GM12801 (cell line): ENCODE measurements around the gene MAP2K5.

Experiments
- CTCF ChIP-seq: IDR thresholded peaks from one replicate; pipeline ENCODE4 v1.5.1; 2011; ENCODE audit warnings: control low read depth; ENCODE audit not compliant: insufficient read length; ENCODE audit errors: extremely low read depth

MAP2K5 gene

DNA sequence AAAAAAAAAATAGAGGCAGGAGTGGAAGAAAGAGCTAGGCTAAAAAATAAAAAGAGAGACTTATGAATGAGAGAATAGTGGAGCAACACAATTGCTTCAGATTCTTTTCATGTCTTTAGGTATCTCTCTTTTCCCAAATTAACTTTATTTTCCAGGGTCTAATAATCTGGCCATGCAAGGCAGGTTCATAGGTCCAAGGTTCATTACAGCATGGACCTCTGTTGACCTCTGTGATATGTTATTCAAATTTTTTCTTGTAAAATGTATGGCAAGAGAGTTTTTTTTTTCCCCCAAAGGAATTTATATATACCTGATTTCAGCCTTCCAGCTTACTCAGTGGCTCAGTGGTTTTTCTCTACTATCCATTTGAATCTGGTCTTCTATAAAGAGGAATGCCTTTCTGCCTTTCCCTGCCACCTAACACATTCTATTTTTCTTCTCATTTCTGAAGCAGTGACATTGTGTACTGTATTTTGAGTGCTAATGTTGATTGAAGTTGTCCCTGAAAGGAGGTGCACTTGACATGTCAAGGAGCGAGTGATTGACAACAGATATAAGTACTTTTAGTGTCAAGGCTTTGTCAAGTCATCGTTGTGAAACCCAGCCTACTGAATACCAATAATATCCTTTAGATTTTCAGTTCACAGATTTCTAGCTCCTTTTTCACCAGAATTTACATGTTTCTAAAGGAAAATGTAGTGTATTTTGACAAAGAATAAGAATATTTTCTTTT is 118.5 kb downstream of the MAP2K5 start:
- no peak for TF ChIP-seq CTCF

DNA sequence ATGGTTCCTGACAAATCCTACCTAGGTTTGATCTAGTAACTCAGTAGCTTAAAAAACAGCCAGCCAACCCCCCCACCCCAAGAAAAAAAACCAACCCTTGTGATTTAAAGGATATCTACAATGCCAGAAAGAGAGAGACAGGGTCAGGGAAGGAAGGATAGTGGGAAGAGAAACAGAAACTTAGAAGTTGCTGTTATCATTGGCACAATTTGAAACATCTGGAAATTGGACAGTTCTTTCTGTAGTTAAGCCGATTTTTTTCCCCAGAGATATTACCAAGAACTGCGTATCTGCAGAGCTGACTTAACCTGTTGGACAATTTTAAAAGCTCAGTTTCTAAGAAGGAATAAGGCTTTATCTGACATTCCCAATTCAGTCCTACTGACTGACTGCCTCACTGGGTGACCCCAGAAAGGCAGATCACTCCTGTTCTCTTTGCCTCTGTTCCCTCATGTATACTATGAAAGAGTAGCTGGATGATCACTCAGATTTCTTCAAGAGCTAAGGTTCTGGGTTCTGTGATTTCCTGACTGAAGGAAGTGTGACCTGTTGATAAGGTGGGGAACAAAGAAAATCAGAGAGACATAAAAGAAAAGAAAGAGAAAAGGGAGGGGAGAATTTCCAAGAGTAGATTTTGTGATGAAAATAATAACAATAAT is 128.3 kb downstream of the MAP2K5 start:
- TF ChIP-seq CTCF: no peak

DNA sequence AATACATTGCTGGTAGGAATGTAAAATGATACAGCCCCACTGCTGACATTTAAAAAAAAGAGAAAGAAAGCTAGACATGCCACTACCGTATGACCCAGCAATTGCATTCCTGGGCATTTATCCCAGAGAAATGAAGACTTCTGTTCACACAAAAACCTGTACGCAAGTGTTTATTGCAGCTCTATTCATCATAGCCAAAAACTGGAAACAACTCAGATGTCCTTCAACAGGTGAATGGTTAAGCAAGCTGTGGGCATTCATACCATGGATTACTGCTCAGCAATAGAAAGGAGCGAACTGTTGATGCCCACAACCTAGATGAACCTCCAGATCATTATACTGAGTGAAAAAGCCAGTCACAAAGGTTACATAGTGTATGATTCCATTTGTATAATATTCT is 132.5 kb downstream of the MAP2K5 start:
- TF ChIP-seq CTCF: no peak

GRCh38 chr15:67678089-67678488 is 135.6 kb downstream of the MAP2K5 start:
- TF ChIP-seq CTCF: no peak

DNA sequence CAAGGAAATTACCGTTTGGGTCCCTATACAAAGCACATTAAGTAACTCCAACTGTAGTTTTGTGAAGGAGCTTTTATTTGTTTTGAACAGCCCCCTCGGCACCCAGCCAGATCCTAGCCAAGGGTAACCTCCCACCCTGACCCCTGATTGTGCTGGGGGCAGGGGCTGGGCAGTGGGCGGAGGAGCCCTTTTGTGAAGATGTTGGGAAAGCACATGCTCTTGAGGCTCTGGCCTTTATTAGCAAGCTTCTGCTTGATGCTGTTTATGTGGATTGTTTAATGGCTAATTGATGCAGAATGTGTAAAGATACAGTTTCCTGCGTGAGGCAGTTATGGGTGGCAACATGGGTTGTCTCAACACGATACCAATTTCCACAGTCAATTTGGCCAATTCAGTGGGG is 136.5 kb downstream of the MAP2K5 start:
- no peak for TF ChIP-seq CTCF

- no peak for TF ChIP-seq CTCF
Measured at GRCh38 chr15:67680641-67681040, 138.1 kb downstream of the MAP2K5 start.

- no peak for TF ChIP-seq CTCF
Measured at GRCh38 chr15:67685008-67685599, 142.6 kb downstream of the MAP2K5 start.
